UCSD-AML1 (cell line): Measurements from ENCODE around the gene HOXB7.

Experiments
- DNase-seq: peaks from one replicate; lab custom pipeline; 2025; ENCODE audit not compliant: unreplicated experiment; lab: John Stamatoyannopoulos, UW

HOXB7 gene

GRCh38 chr17:48583708-48584222 is 27.1 kb downstream of the HOXB7 start:
- no peak for DNase-seq

- no peak for DNase-seq
Measured at GRCh38 chr17:48582750-48583069, 28.1 kb downstream of the HOXB7 start.

GRCh38 chr17:48579760-48580554 is 30.9 kb downstream of the HOXB7 start:
- DNase-seq = no peak

- no peak for DNase-seq
Measured at GRCh38 chr17:48579471-48579759, 31.4 kb downstream of the HOXB7 start.

GRCh38 chr17:48578616-48579470 is 32.0 kb downstream of the HOXB7 start:
- DNase-seq = no peak

- peak; percentile 81 for DNase-seq
Measured at GRCh38 chr17:48577946-48578615, 32.7 kb downstream of the HOXB7 start, which contains the start of gene HOXB4. Gene HOXB4, minus strand, starts transcription at chr17:48578350. Its CDS starts 31 bp downstream, at chr17:48578319.

- DNase-seq = peak; percentile 42
Measured at GRCh38 chr17:48577330-48577945, 33.4 kb downstream of the HOXB7 start.

- DNase-seq = no peak
Measured at GRCh38 chr17:48576479-48577309, 34.1 kb downstream of the HOXB7 start.

GRCh38 chr17:48575673-48576478 is 34.9 kb downstream of the HOXB7 start:
- no peak for DNase-seq

- DNase-seq = no peak
Measured at GRCh38 chr17:48575066-48575582, 35.7 kb downstream of the HOXB7 start.

GRCh38 chr17:48574505-48575065 is 36.2 kb downstream of the HOXB7 start:
- no peak for DNase-seq

GRCh38 chr17:48571826-48572417 is 38.9 kb downstream of the HOXB7 start:
- no peak for DNase-seq

- DNase-seq = no peak
Measured at GRCh38 chr17:48571024-48571818, 39.6 kb downstream of the HOXB7 start.

- DNase-seq = no peak
Measured at GRCh38 chr17:48570325-48571023, 40.3 kb downstream of the HOXB7 start.

GRCh38 chr17:48569674-48570324 is 41.0 kb downstream of the HOXB7 start:
- DNase-seq = no peak

GRCh38 chr17:48569240-48569582 is 41.6 kb downstream of the HOXB7 start:
- no peak for DNase-seq
